GM12874 (cell line): ENCODE results near the gene CPA4.

Experiments
- TF ChIP-seq, protein P1 (sequence below): IDR thresholded peaks from 2 replicates; pipeline ENCODE4 v1.5.1; 2011; ENCODE audit warnings: low read depth, mild to moderate bottlenecking, control low read depth, low read length, moderate library complexity; ENCODE audit not compliant: insufficient read depth

CPA4 gene

DNA sequence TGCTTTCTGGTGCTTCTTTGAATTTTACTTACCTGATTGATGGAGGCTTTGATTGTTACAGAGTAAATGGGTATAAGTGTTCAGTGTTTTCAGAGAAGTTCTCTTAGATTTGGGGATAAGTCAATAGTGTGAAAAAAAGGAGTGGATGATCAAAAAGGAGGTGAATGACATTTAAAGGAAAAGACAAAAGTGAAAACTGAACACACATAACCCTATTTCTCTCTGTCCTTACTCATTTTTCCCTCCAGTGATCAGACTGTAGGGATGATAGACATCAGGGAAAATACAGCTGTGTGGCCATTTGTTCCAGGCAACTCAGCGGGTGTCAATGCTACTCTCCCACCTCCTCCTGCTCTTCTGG is 26.0 kb upstream of the CPA4 start:
- TF ChIP-seq, protein P1, sequence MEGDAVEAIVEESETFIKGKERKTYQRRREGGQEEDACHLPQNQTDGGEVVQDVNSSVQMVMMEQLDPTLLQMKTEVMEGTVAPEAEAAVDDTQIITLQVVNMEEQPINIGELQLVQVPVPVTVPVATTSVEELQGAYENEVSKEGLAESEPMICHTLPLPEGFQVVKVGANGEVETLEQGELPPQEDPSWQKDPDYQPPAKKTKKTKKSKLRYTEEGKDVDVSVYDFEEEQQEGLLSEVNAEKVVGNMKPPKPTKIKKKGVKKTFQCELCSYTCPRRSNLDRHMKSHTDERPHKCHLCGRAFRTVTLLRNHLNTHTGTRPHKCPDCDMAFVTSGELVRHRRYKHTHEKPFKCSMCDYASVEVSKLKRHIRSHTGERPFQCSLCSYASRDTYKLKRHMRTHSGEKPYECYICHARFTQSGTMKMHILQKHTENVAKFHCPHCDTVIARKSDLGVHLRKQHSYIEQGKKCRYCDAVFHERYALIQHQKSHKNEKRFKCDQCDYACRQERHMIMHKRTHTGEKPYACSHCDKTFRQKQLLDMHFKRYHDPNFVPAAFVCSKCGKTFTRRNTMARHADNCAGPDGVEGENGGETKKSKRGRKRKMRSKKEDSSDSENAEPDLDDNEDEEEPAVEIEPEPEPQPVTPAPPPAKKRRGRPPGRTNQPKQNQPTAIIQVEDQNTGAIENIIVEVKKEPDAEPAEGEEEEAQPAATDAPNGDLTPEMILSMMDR: no peak

DNA sequence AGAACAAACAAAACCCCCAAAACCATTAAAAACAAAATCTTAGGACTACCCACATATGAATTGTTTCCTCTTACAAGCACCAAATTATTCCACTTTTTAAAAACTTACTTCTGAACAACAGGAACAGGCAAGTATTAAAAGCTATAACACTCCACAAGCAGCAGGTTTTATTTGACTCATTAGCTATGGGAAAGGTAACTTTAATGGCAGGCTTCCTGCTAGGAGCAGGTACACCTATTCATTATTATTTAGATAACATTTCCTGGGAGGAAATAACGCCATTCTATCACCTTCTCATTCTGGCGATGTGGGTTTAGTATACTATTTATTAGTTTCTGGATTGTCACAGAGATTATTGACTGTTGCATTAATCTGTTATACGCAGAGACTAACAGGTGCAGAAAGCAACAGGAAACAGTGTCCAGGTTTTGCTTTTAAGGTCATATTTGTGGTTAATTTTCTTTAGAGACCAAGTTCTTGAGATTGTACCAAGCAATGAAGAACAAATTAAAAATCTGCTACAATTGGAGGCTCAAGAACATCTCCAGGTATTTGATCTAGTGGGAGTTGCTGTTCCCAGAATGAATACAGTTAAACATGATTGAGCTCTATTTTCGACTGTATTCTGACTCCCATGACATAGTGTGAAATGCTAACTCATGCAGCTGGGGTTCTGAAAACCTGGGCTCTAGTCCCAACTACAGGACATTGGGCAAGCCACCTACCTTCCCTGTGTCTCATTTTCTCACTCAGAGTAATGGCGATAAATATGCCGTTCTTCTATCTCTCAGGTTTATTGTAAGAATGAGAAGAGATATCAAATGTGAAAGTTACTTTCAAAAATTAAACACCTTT is 24.3 kb upstream of the CPA4 start:
- TF ChIP-seq, protein P1: no peak

DNA sequence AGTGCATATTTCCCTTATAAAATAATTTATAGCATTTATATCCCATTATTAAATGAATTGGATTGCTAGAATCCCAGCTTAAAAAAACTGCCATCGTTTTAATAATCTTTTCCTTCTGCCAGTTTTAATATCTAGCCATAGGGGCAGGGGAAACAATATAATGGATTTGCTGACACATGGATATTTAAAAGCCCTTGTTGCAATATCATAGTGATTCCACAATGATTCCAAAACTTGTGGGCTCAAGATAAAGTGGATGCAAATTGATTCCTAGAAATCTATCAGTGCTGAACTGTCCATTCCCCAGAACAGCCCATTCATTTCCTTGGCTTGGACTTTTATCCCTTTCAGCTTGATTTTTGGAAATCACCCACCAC is 23.7 kb upstream of the CPA4 start:
- TF ChIP-seq, protein P1: no peak

DNA sequence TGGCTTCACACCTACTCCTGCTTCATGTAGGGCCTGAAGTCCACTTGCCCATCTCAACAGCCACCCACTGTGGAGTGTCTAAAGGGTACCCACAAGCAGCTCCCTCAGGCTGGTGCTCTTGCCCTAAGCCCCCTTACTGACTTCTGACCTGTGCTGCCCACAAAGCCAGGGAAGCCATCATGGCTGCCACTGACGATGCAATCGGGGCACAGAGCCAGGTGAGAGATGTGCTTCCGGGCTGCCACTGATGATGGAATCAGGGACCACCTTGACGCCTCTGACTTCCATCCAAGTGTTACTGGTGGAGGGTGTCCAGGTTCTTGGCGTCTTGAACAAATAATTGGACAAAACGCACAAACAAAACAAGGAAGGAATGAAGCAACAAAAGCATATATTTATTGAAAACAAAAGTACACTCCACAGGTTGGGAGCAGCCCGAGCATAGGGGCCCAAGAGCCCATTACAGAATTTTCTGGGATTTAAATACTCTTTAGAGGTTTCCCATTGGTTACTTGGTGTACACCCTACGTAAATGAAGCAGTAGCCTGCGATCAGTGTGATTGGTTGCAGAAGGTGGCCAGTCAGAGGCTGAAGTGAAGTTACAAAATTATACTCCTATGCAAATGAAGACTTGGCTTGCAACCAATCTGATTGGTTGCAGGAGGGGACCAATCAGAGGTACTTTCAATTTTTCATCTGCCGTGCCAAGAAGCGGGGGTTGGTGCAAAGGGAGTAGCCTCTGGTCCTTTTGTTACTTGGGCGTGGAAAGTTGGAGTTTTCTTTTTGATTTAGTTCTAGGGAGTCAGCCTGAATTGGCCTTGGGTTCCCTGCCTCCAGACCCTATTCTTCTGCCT is 21.8 kb upstream of the CPA4 start:
- TF ChIP-seq, protein P1: no peak

DNA sequence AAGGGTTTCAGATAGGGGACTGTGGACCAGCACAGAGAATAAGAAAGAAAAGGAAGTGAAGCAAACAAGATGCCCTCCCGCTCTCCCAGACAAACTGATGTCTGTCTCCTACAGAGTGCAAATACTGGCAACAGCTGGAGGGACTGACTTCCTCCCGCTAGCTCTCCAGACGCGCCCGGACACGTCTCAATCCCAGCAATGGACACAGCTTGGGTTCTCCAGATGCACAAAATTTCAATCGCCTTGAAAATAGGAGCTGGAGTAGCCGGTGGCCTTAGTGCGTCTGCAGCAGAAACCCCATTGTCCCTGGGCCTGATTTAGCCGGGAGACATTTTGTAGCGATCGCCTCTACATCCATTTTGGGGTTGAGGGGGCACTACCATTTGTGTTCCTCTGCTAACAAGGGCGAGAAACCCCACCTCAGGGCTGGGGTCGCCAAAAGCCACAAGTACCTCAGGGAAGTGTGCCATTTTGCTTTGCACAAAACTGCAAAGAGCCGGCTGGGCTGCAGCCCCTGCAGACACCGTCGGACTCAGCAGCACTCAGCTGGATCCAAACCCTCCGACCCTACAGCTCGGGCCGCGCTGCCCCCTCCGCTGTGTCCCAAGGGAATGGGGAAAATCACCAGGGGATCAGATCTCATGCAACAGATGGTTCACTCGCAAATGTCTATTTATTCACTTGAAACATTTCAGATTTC is 20.4 kb upstream of the CPA4 start:
- TF ChIP-seq, protein P1: no peak

DNA sequence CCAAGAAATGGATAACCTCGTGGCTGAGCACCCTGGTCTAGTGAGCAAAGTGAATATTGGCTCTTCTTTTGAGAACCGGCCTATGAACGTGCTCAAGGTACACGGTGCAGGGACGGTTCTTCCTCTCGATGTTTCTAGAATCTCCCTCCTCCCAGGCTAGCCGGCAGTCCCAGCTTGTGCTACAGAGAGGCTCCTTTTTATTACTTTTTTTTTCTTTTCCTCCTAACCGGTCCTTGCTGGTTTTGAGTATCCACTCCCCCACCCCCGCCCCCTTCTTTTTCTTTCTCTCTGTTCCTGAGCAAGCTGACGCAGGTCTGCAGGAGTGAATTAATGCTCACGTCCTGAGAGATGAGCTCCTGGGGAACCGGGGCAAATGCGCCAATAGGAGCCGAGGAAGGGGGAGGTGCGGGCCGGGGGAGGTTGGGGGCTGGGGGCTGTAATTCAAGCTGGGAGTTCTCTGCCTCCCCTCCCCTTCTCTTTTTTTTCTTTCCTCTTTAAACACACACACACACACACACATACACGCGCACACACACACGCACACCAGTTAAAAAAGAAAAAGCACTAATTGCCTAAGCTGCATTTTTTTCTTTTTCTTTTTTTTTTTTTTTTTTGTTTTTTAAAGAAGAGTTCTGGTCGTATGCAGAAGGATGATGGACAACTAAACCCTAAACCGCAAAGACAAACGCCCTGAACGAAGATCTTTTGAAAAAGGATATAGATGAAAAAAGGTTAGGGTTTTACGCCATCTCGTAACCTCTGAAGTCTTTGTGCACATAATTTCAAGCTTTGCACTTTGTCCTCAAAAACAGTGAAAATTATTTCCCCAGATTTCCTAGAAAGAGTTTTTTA is 19.7 kb upstream of the CPA4 start:
- TF ChIP-seq, protein P1: no peak
